Measurements from ENCODE around the gene TMED7.
"Not testable (repeated sequence)": the region's sequence is repeated elsewhere in the genome, so short reads cannot be mapped to it uniquely, and the experiment has no call there.

Gene TMED7

GRCh38 chr5:115625579-115626444, at the start of gene TMED7:
Gene TMED7, minus strand, starts transcription at chr5:115626036. Its CDS starts 244 bp downstream, at chr5:115625792.
- peak; percentile 94 for DNase-seq (ENCODE audit: low read depth in 2 of 2)

- not testable (repeated sequence) for DNase-seq (ENCODE audit: low read depth in 2 of 2)
Measured at GRCh38 chr5:115674782-115675181, 48.9 kb upstream of the TMED7 start.

GRCh38 chr5:115673596-115673995, 47.8 kb upstream of the TMED7 start:
- DNase-seq (ENCODE audit: low read depth in 2 of 2): no peak

GRCh38 chr5:115671939-115672338, 46.1 kb upstream of the TMED7 start:
- no peak for DNase-seq (ENCODE audit: low read depth in 2 of 2)

- no peak for DNase-seq (ENCODE audit: low read depth in 2 of 2)
Measured at GRCh38 chr5:115666023-115666422, 40.2 kb upstream of the TMED7 start.

- DNase-seq (ENCODE audit: low read depth in 2 of 2): no peak
Measured at GRCh38 chr5:115661563-115661962, 35.7 kb upstream of the TMED7 start.

GRCh38 chr5:115661101-115661500, 35.3 kb upstream of the TMED7 start:
- no peak for DNase-seq (ENCODE audit: low read depth in 2 of 2)

GRCh38 chr5:115657881-115658233, 32.0 kb upstream of the TMED7 start:
- DNase-seq (ENCODE audit: low read depth in 2 of 2): peak; percentile 54 to 55

GRCh38 chr5:115657125-115657880, 31.5 kb upstream of the TMED7 start:
- DNase-seq (ENCODE audit: low read depth in 2 of 2): no peak

GRCh38 chr5:115656404-115656803, 30.6 kb upstream of the TMED7 start:
- no peak for DNase-seq (ENCODE audit: low read depth in 2 of 2)

GRCh38 chr5:115655994-115656393, 30.2 kb upstream of the TMED7 start:
- DNase-seq (ENCODE audit: low read depth in 2 of 2): no peak

GRCh38 chr5:115649541-115649940, 23.7 kb upstream of the TMED7 start:
- no peak for DNase-seq (ENCODE audit: low read depth in 2 of 2)

GRCh38 chr5:115648056-115648455, 22.2 kb upstream of the TMED7 start:
- no peak for DNase-seq (ENCODE audit: low read depth in 2 of 2)

GRCh38 chr5:115645386-115645785, 19.6 kb upstream of the TMED7 start:
- not testable (repeated sequence) for DNase-seq (ENCODE audit: low read depth in 2 of 2)

GRCh38 chr5:115644046-115644445, 18.2 kb upstream of the TMED7 start:
- no peak for DNase-seq (ENCODE audit: low read depth in 2 of 2)

- no peak for DNase-seq (ENCODE audit: low read depth in 2 of 2)
Measured at GRCh38 chr5:115641948-115642347, 16.1 kb upstream of the TMED7 start.

GRCh38 chr5:115640274-115640673, 14.4 kb upstream of the TMED7 start:
- no peak for DNase-seq (ENCODE audit: low read depth in 2 of 2)

GRCh38 chr5:115639377-115639776, 13.5 kb upstream of the TMED7 start:
- no peak for DNase-seq (ENCODE audit: low read depth in 2 of 2)

- no peak for DNase-seq (ENCODE audit: low read depth in 2 of 2)
Measured at GRCh38 chr5:115637507-115637906, 11.7 kb upstream of the TMED7 start.

GRCh38 chr5:115636008-115636407, 10.2 kb upstream of the TMED7 start:
- no peak for DNase-seq (ENCODE audit: low read depth in 2 of 2)

- peak; percentile 45 to 47 for DNase-seq (ENCODE audit: low read depth in 2 of 2)
Measured at GRCh38 chr5:115634343-115635132, 8.7 kb upstream of the TMED7 start.

GRCh38 chr5:115629903-115630302, 4.1 kb upstream of the TMED7 start:
- DNase-seq (ENCODE audit: low read depth in 2 of 2): no peak

Data from fibroblast of skin of left biceps (primary cell).